Adrenal gland (tissue), 12 donors: ENCODE results near the gene LGMN. TPM values are rescaled to one million over a fixed set of nuclear protein-coding genes. Genes with fewer than 3 reads are reported as not detected.

Experiments used
- DNase-seq, 7 donors: peaks; one replicate each; pipeline ENCODE4 v3.0.0-alpha.2; 2019 to 2020
- H3K27ac ChIP-seq, 5 donors: fragments of 200-600 bp; sonication (generic) in 4 of 5; 1 replicate in 3 of 5; 2 replicates in 2 of 5; pipeline versions ENCODE4 v1.5.1 to v1.8.0; 2016 to 2020; ENCODE audit warnings: mild to moderate bottlenecking in 1 of 5
- H3K27me3 ChIP-seq: fragments of 200-600 bp; 2 replicates; pipeline ENCODE4 v1.8.0; 2021
- H3K36me3 ChIP-seq, 2 donors: fragments of 200-600 bp; replicated peaks in 1 of 2; 1 replicate in 1 of 2; 2 replicates in 1 of 2; pipeline versions ENCODE4 v1.5.1 to v1.8.0; 2018 to 2022
- H3K4me1 ChIP-seq, 2 donors: fragments of 200-600 bp; replicated peaks in 1 of 2; 1 replicate in 1 of 2; 2 replicates in 1 of 2; pipeline versions ENCODE4 v1.5.1 to v1.8.0; 2018 to 2021
- H3K4me3 ChIP-seq, 4 donors: fragments of 200-600 bp; sonication (generic) in 3 of 4; one replicate each; pipeline ENCODE4 v1.5.1; 2016 to 2018
- H3K9me3 ChIP-seq, 3 donors: fragments of 200-600 bp; sonication (generic) in 1 of 3; replicated peaks in 1 of 3; 1 replicate in 2 of 3; 2 replicates in 1 of 3; pipeline versions ENCODE4 v1.5.1 to v1.8.0; 2016 to 2021
- POLR2A ChIP-seq, 2 donors: fragments of 450-650 bp; IDR thresholded peaks; one replicate each; pipeline ENCODE4 v1.6.1; 2017; ENCODE audit warnings: antibody characterized with exemption in 2 of 2, mild to moderate bottlenecking in 2 of 2, moderate library complexity in 1 of 2
- WGBS, 4 donors: extraction: QIAGEN DNeasy Blood & Tissue Kit in 2 of 4; methylation state at CpG; one replicate each; pipeline versions ENCODE4 v1.1.5 to v1.1.7; 2013 to 2017; 5-methylcytosine and 5-hydroxymethylcytosine counted together
- intact Hi-C, 2 donors: fragments of 100-400 bp; cut with DNase I; formaldehyde crosslinking; loops; one replicate each; pipeline versions ENCODE4 v1.14.1 to v1.15.0; 2022 to 2023
- polyA plus RNA-seq, 3 donors: library from polyadenylated mRNA; stranded (reverse); fragments of 200-250 nt in 2 of 3; fragments of 350-450 nt in 1 of 3; fragmentation: Illumina TruSeq in 1 of 3; extraction: RNeasy Lipid Tissue Mini Kit (QIAGEN cat#74804) in 1 of 3; gene quantifications; one replicate each; pipeline ENCODE4 v1.2.3, GENCODE V29; 2013 to 2014
- total RNA-seq, 9 donors: library from RNA; depleted of rRNA in 4 of 9; stranded (reverse); fragments of >200 nt in 4 of 9; fragments of 120-200 nt in 1 of 9; fragmentation: NEBNext Ultra II Directional in 1 of 9; extraction: Animal tissue kit (Norgen Biotek cat#: 25700) in 1 of 9; gene quantifications; one replicate each; pipeline versions ENCODE4 v1.1.0 to v1.2.4, GENCODE V29; 2013 to 2023
- TF ChIP-seq, protein P1 (sequence below), 6 experiments: fragments of 450-650 bp in 4 of 6; fragments of 200-600 bp in 2 of 6; sonication (generic) in 1 of 6; IDR thresholded peaks; 1 replicate in 5 of 6; 2 replicates in 1 of 6; pipeline versions ENCODE4 v1.5.1 to v1.8.0; 2016 to 2021; ENCODE audit warnings: antibody characterized with exemption in 6 of 6, mild to moderate bottlenecking in 2 of 6, moderate library complexity in 1 of 6
- donor health status: healthy with polysubstance abuse.
- donor health status: Bipolar disorder and iron deficiency.
- donor health status: DM: yes; HTN: yes; CAD: no.
- donor health status: DM: no; HTN: no; CAD: no.
- donor health status: DM: no; HTN: no; CAD: no.
- donor health status: DM: yes; HTN: yes; CAD: no.

Gene LGMN
- total and polyA plus RNA-seq, 12 donors: 66.6 to 153 (median 117) TPM

DNA sequence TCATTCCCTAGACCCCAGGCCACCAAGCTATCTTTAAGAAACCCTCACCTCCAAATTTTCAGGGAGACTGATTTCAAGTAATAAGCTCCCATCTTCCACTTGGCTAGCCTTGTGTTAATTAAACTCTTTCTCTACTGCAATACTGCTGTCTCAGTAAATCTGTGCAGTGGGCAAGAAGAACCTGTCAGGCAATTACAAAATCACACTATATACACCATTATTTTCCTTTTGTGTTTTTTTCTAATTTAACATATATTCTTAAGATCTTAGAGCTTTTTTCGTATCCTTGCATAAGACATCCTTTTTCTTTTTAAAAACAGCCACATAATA is 38.0 kb upstream of the LGMN start:
- 91 to 94% (median 92%) methylated on average over 1 of the region's 1 CpG for WGBS, 4 donors

DNA sequence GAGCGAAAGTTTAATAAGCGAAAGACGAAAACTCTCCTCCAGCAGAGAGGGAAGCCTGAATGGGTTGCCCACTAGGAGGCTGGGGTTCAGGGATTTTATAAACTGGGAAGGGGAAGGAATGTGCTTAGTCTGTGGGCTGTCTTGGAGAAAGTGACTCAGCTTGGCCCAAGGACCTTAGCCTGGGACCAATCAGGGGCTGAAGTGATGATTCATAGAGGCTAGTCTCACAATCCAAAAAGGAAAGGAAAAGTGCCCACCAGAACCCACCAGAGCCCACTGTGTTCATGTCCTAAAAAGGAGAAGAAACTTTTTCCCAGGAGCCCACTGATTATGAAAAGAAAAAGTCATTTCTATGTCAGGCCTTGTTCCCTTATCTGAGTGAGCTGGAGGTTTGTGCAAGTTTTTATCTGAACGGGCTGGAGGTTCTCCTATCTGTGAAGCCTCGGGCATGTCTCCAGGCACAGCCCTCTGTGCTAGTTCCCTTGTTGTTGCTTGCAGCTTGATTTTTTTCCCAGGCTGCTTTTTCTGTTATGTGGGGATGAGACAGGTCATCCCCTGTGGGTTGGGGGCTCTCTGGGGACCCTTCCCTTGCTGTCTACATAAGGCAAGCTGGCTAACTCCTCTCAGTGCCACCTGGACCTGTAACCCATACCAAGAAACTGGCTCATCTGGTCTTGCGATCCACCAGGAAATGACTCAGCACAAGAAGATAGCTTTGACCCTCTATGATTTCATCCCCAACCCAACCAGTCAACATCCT is 37.4 kb upstream of the LGMN start:
- H3K27me3 ChIP-seq: no peaks in the 10 kb centered on the region
- H3K36me3 ChIP-seq: no peaks in the 10 kb centered on the region
- no peak overlapping the region for H3K4me3 ChIP-seq
- TF ChIP-seq POLR2A (IDR thresholded peaks at IDR 0.05): peak in 1 of 2 donors; percentile 32
- TF ChIP-seq, protein P1, sequence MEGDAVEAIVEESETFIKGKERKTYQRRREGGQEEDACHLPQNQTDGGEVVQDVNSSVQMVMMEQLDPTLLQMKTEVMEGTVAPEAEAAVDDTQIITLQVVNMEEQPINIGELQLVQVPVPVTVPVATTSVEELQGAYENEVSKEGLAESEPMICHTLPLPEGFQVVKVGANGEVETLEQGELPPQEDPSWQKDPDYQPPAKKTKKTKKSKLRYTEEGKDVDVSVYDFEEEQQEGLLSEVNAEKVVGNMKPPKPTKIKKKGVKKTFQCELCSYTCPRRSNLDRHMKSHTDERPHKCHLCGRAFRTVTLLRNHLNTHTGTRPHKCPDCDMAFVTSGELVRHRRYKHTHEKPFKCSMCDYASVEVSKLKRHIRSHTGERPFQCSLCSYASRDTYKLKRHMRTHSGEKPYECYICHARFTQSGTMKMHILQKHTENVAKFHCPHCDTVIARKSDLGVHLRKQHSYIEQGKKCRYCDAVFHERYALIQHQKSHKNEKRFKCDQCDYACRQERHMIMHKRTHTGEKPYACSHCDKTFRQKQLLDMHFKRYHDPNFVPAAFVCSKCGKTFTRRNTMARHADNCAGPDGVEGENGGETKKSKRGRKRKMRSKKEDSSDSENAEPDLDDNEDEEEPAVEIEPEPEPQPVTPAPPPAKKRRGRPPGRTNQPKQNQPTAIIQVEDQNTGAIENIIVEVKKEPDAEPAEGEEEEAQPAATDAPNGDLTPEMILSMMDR (IDR thresholded peaks at IDR 0.05): peak in 3 of 6 experiments; percentile 16 to 25 (median 23)
- intact Hi-C loops: loop anchor here in 1 of 2 donors (5.0 to 10.0 kb wide), 2 partner anchors 74 to 101 kb away; no protein-coding TSS in a partner anchor
- H3K4me1 ChIP-seq: peaks cover 8 to 16% of the 10 kb centered on the region in 2 donors
- peaks cover 0 to 8% (median 5%) of the 10 kb centered on the region in 3 donors for H3K9me3 ChIP-seq
- peak overlapping the region; percentile 55 to 88 (median 77) for H3K27ac ChIP-seq
- 40 to 52% (median 48%) methylated on average over 6 of the region's 6 CpGs for WGBS, 4 donors
- DNase-seq: peak; percentile 60 to 83 (median 77)

More for the DNA sequence above, 38.0 kb upstream of the LGMN start:
- TF ChIP-seq, protein P1 (IDR thresholded peaks at IDR 0.05): no peak
- no peak for TF ChIP-seq POLR2A (IDR thresholded peaks at IDR 0.05)
- intact Hi-C loops: loop anchor here in 1 of 2 donors (5.0 to 10.0 kb wide), 2 partner anchors 74 to 102 kb away; no protein-coding TSS in a partner anchor
- Histone ChIP-seq H3K27ac (peak overlapping the region; percentile 9 to 88 (median 73)), H3K4me1 (peaks cover 8 to 16% of the 10 kb centered on the region in 2 donors), H3K36me3 (no peaks in the 10 kb centered on the region), H3K9me3 (peaks cover 0 to 8% (median 5%) of the 10 kb centered on the region in 3 donors), H3K27me3 (no peaks in the 10 kb centered on the region), H3K4me3 (no peak overlapping the region)
- no peak for DNase-seq

DNA sequence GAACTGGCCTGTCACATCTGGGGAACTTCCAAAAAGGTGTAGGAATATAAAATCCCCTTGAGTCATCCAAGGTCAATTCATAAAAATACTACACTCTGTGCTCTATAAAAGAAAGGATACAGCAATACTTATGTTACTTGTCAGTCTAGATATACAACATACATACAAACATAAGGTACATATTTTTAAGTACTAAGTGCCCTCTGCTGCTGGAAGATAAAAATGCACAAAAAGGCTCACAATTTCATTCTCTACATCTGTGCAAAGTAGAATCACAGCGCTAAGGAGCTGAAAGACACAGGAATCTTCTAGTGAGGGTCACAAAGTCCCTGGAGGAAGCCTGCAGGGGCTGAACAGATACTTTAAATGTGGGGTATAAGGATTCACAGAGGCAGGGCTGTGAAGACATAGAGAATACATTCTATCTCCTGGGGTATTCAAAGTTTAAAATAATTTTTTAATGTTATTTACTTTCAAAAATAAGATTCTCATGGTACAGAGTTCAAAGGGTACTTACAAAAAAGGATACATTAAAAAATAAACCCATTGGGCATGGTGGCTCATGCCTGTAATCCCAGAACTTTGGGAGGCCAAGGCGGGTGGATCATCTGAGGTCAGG is 35.5 kb upstream of the LGMN start:
- WGBS, 4 donors: 44 to 53% (median 44%) methylated on average over 2 of the region's 2 CpGs
- Histone ChIP-seq H3K9me3 (no peaks in the 10 kb centered on the region), H3K36me3 (no peaks in the 10 kb centered on the region), H3K27ac (no peak overlapping the region), H3K27me3 (no peaks in the 10 kb centered on the region), H3K4me3 (no peak overlapping the region), H3K4me1 (peaks cover 8 to 16% of the 10 kb centered on the region in 2 donors)
- DNase-seq: peak in 3 of 7 donors; percentile 40 to 69 (median 56)
- intact Hi-C loops: loop anchor here (2.0 to 10.0 kb wide), 4 partner anchors 62 to 99 kb away; no protein-coding TSS in a partner anchor
- TF ChIP-seq, protein P1 (IDR thresholded peaks at IDR 0.05): peak; percentile 47 to 91 (median 71)
- no peak for TF ChIP-seq POLR2A (IDR thresholded peaks at IDR 0.05)

DNA sequence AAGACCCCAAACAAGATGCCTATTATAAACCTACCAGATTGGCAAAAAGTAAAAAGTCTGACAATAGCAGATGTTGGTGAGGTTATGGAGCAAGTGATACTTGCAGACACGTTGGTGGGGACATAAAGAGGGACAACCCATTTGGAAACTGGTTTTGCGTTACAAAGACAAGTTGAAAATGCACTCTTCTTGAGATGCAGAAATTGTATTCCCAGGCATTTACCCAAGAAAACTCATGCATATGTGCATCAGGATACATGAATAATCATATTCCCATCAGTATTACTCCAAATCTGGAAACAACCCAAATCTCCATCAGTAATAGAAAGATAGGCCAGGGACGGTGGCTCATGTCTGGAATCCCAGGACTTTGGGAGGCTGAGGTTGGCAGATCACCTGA is 32.9 kb upstream of the LGMN start:
- no peak overlapping the region for H3K27ac ChIP-seq
- no peaks in the 10 kb centered on the region for H3K9me3 ChIP-seq
- no peak overlapping the region for H3K4me3 ChIP-seq
- peaks cover 8 to 16% of the 10 kb centered on the region in 2 donors for H3K4me1 ChIP-seq
- TF ChIP-seq, protein P1 (IDR thresholded peaks at IDR 0.05): no peak
- no peaks in the 10 kb centered on the region for H3K27me3 ChIP-seq
- 80 to 86% (median 84%) methylated on average over 3 of the region's 3 CpGs for whole genome bisulfite sequencing, 4 donors
- intact Hi-C loops: loop anchor here (5.0 to 10.0 kb wide), 3 partner anchors 59 to 97 kb away; no protein-coding TSS in a partner anchor
- DNase-seq: no peak
- no peaks in the 10 kb centered on the region for H3K36me3 ChIP-seq
